Fibroblast of mammary gland (primary cell): ENCODE data around the gene COPS3.

Experiments used
- DNase-seq: peaks from one replicate; pipeline ENCODE4 v3.0.0-alpha.2; 2010; ENCODE audit warnings: low read depth
- H3K4me3 ChIP-seq: 2 replicates; pipeline ENCODE4 v1.5.1; 2011; ENCODE audit warnings: low read depth, mild to moderate bottlenecking, low read length, moderate library complexity; ENCODE audit not compliant: control insufficient read depth
- CTCF ChIP-seq: conservative IDR thresholded peaks from 2 replicates; pipeline ENCODE4 v1.5.1; 2011; ENCODE audit warnings: low read depth, low read length, inconsistent platforms; ENCODE audit not compliant: control insufficient read depth, insufficient read depth

The COPS3 gene

GRCh38 chr17:17201907-17202306, 79.1 kb downstream of the COPS3 start:
- no peak overlapping the region for H3K4me3 ChIP-seq
- no peak for DNase-seq
- TF ChIP-seq CTCF: no peak

- H3K4me3 ChIP-seq: no peak overlapping the region
- DNase-seq: no peak
- TF ChIP-seq CTCF: no peak
These were observed 79.8 kb downstream of the COPS3 start for GRCh38 chr17:17201271-17201670.

GRCh38 chr17:17200831-17201230, 80.2 kb downstream of the COPS3 start:
- DNase-seq: no peak
- no peak overlapping the region for H3K4me3 ChIP-seq
- TF ChIP-seq CTCF: no peak

DNA sequence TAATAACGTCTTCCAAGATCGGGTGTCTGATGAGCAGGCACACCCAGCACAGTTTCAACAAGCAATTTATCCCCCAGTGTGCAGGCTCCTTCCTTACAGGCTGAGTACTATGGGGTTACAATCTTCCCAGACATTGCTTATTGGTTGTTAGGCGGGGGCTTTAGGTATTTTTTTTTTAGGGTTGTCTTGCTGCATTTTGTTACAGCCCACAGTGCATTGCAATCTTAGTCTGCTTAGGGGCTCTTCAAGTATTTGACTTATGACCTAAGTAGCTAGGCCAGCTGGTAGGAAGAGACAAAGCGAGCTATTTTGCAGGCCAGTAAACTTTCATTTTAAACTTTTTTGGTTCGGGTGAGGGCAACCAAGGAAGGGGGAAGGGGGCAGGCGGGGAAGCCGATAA, 80.7 kb downstream of the COPS3 start:
- DNase-seq: no peak
- H3K4me3 ChIP-seq: no peak overlapping the region
- no peak for TF ChIP-seq CTCF

DNA sequence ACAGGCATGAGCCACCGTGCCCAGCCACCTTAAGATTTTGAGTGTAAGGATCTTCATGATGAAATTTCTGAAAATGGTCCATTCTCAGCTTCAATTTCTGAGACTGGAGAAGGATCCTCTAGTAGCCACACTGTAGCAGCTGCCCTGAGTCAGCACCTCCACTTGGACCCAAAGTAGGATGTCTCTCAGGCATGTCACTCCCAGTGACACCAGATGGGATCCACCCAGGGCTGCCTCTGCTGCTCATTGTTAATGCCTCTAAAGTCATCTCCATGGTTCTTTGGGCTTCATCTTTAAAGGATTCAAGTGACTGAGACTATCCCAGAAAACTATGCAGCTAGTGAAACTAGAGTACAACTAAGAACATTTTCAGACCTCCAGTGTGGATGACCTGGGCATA, 82.8 kb downstream of the COPS3 start:
- H3K4me3 ChIP-seq: no peak overlapping the region
- no peak for DNase-seq
- no peak for TF ChIP-seq CTCF

GRCh38 chr17:17196776-17197175, 84.3 kb downstream of the COPS3 start:
- no peak overlapping the region for H3K4me3 ChIP-seq
- no peak for TF ChIP-seq CTCF

More at GRCh38 chr17:17196776-17197175, 84.3 kb downstream of the COPS3 start:
- peak; percentile 16 for DNase-seq
